Measurements from ENCODE around the gene MLYCD. TPM values are rescaled to one million over a fixed set of nuclear protein-coding genes. Genes with fewer than 3 reads are reported as not detected.
A peak's percentile ranks its signal among the peaks of the same experiment; 100 is the strongest.

MLYCD gene
- total and polyA plus RNA-seq, 10 of the 15 experiments (the other 5 are each of a cell fraction or from before 2014, with no cell fraction given), result 0.21 to 3.7 (median 1.7) TPM

DNA sequence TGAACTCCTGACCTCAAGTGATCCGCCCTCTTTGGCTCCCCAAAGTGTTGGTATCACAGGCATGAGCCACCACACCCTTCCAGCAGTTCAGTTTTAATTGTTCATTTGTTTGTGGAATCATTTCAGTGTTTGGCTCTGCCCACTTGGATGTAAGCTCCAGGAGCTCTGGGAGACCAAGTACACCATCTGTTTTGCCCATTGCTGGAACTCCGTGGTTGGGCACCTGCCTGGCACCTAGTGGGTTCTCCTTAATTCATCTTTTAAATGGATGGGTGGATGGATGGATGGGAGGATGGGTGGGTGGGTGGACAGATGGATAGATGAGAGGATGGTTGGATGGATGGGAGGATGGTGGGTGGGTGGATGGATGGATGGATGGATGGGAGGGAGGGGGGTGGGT is 68.2 kb downstream of the MLYCD start:
- FAIRE-seq, result no peak
- SMC1A ChIA-PET (ENCODE audit: uncharacterized antibody, unreplicated experiment), result no interaction called here
- POLR2A ChIA-PET, result no interaction called here

DNA sequence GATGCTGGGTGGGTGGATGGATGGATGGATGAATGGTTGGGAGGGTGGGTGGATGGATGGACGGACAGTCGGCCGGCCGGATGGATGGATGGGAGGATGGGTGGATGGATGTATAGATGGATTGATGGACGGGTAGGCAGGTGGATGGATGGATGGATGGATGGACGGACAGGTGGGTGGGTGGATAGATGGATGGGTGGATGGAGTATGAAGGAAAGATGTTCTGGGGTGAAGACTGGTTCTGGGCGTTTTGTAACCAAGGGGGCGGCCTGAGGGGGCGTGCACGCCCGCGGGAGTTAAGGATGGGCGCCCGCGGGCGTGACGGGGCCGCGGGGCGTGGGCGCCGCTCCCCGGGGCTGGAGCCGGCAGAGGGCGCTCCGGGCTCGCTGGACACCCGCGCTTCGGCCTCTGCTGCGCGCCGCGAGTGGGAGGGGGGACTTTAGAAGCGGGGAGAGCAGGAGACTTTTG is 69.0 kb downstream of the MLYCD start, which contains the start of gene NECAB2:
Gene NECAB2, plus strand, starts transcription at position 407 of the 468 bp plus-strand sequence. CDS start 405 bp downstream, outside the sequence.
- Histone ChIP-seq H3K9me3 (replicated peaks; ENCODE audit: control insufficient read depth, insufficient read depth, low read length) (no peaks in the 10 kb centered on the region), H3K36me3 (ENCODE audit: control insufficient read depth in 2 of 2, insufficient read depth in 2 of 2, low read length in 1 of 2) (no peaks in the 10 kb centered on the region), H4K20me1 (ENCODE audit: control insufficient read depth, insufficient read depth) (no peaks in the 10 kb centered on the region), H3K4me2 (ENCODE audit: control insufficient read depth, insufficient read depth) (no peak within 1 kb of the TSS), H3K9ac (ENCODE audit: control insufficient read depth, insufficient read depth, low read length) (no peak within 1 kb of the TSS), H3K27ac (ENCODE audit: control insufficient read depth, insufficient read depth) (no peak within 1 kb of the TSS), H3K4me1 (ENCODE audit: control insufficient read depth, insufficient read depth, low read length) (no peaks in the 10 kb centered on the region), H2AFZ (ENCODE audit: control insufficient read depth, low read depth, low read length) (no peak within 1 kb of the TSS), H3K27me3 (replicated peaks in 1 of 2; ENCODE audit: control insufficient read depth in 2 of 2, insufficient read depth in 2 of 2, low read length in 1 of 2) (no peaks in the 10 kb centered on the region), H3K79me2 (ENCODE audit: control insufficient read depth, insufficient read depth, low read length) (no peaks in the 10 kb centered on the region), H3K4me3 (no peak within 1 kb of the TSS)
- DNase-seq (ENCODE audit: low read depth, low spot score) (no peak), FAIRE-seq (no peak), ATAC-seq (peak; percentile 86)
- ChIA-PET CTCF (no interaction called here), POLR2A (no interaction called here), RAD21 (ENCODE audit: unreplicated experiment) (no interaction called here), SMC1A (ENCODE audit: uncharacterized antibody, unreplicated experiment) (no interaction called here)
- in situ Hi-C loops (cut with MboI), result no loop called here
- no TSS peak for BruUV-seq (replicated peaks)
- intact Hi-C loops (cut with micrococcal nuclease; ENCODE audit: unreplicated experiment), result no loop called here
- WGBS (ENCODE audit: insufficient coverage, insufficient replicate concordance, low lambda C conversion rate, missing lambda C conversion rate), result 6% methylated on average over 35 of the region's 35 CpGs
- TF ChIP-seq YY1 (IDR thresholded peaks at IDR 0.05; ENCODE audit: low read depth, low read length) (no peak), KDM1A (IDR thresholded peaks at IDR 0.05; ENCODE audit: borderline replicate concordance) (no peak), NR2C1 (IDR thresholded peaks at IDR 0.05) (no peak), WRNIP1 (IDR thresholded peaks at IDR 0.05; ENCODE audit: borderline replicate concordance, low read depth, low read length) (no peak), RBBP5 (conservative IDR thresholded peaks at IDR 0.05) (no peak), HDGF (IDR thresholded peaks at IDR 0.05) (no peak), TAF1 (IDR thresholded peaks at IDR 0.05; ENCODE audit: borderline replicate concordance, low read depth, low read length) (no peak), RAD21 (IDR thresholded peaks at IDR 0.05; ENCODE audit: insufficient read depth, low read depth, low read length) (peak; percentile 59), SMC3 (IDR thresholded peaks at IDR 0.05; ENCODE audit: borderline replicate concordance, low read length) (peak; percentile 30; the same call in 1 of the 2 replicates), ZNF24 (IDR thresholded peaks at IDR 0.05) (no peak)
- TF ChIP-seq, protein P1, sequence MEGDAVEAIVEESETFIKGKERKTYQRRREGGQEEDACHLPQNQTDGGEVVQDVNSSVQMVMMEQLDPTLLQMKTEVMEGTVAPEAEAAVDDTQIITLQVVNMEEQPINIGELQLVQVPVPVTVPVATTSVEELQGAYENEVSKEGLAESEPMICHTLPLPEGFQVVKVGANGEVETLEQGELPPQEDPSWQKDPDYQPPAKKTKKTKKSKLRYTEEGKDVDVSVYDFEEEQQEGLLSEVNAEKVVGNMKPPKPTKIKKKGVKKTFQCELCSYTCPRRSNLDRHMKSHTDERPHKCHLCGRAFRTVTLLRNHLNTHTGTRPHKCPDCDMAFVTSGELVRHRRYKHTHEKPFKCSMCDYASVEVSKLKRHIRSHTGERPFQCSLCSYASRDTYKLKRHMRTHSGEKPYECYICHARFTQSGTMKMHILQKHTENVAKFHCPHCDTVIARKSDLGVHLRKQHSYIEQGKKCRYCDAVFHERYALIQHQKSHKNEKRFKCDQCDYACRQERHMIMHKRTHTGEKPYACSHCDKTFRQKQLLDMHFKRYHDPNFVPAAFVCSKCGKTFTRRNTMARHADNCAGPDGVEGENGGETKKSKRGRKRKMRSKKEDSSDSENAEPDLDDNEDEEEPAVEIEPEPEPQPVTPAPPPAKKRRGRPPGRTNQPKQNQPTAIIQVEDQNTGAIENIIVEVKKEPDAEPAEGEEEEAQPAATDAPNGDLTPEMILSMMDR (IDR thresholded peaks at IDR 0.05 in 2 of 3, conservative IDR thresholded peaks at IDR 0.05 in 1 of 3; ENCODE audit: control insufficient read depth in 2 of 3, extremely low read depth in 1 of 3, insufficient read depth in 1 of 3, low read depth in 3 of 3, low read length in 3 of 3), result peak; percentile 22 to 56 (median 51); a peak in 4 of 6 replicates

More for the DNA sequence above, 68.2 kb downstream of the MLYCD start:
- Histone ChIP-seq H4K20me1 (ENCODE audit: control insufficient read depth, insufficient read depth) (no peaks in the 10 kb centered on the region), H3K27me3 (replicated peaks in 1 of 2; ENCODE audit: control insufficient read depth in 2 of 2, insufficient read depth in 2 of 2, low read length in 1 of 2) (no peaks in the 10 kb centered on the region), H3K4me3 (no peak overlapping the region), H3K4me2 (ENCODE audit: control insufficient read depth, insufficient read depth) (no peak overlapping the region), H3K4me1 (ENCODE audit: control insufficient read depth, insufficient read depth, low read length) (no peaks in the 10 kb centered on the region), H3K79me2 (ENCODE audit: control insufficient read depth, insufficient read depth, low read length) (no peaks in the 10 kb centered on the region), H3K9me3 (replicated peaks; ENCODE audit: control insufficient read depth, insufficient read depth, low read length) (no peaks in the 10 kb centered on the region), H3K27ac (ENCODE audit: control insufficient read depth, insufficient read depth) (no peak overlapping the region), H3K36me3 (ENCODE audit: control insufficient read depth in 2 of 2, insufficient read depth in 2 of 2, low read length in 1 of 2) (no peaks in the 10 kb centered on the region), H2AFZ (ENCODE audit: control insufficient read depth, low read depth, low read length) (no peak overlapping the region), H3K9ac (ENCODE audit: control insufficient read depth, insufficient read depth, low read length) (no peak overlapping the region)
- ChIA-PET CTCF (interaction anchor here (1.2 kb wide), 1 partner anchor 13 kb away, joined by 3 read pairs; no protein-coding TSS in a partner anchor), RAD21 (ENCODE audit: unreplicated experiment) (no interaction called here)
- in situ Hi-C loops (cut with MboI) (no loop called here), intact Hi-C loops (cut with micrococcal nuclease; ENCODE audit: unreplicated experiment) (no loop called here)
- no TSS peak for BruUV-seq (replicated peaks)
- 34% methylated on average over 2 of the region's 2 CpGs for WGBS (ENCODE audit: insufficient coverage, insufficient replicate concordance, low lambda C conversion rate, missing lambda C conversion rate)
- no peak for DNase-seq (ENCODE audit: low read depth, low spot score)
- TF ChIP-seq, protein P2, sequence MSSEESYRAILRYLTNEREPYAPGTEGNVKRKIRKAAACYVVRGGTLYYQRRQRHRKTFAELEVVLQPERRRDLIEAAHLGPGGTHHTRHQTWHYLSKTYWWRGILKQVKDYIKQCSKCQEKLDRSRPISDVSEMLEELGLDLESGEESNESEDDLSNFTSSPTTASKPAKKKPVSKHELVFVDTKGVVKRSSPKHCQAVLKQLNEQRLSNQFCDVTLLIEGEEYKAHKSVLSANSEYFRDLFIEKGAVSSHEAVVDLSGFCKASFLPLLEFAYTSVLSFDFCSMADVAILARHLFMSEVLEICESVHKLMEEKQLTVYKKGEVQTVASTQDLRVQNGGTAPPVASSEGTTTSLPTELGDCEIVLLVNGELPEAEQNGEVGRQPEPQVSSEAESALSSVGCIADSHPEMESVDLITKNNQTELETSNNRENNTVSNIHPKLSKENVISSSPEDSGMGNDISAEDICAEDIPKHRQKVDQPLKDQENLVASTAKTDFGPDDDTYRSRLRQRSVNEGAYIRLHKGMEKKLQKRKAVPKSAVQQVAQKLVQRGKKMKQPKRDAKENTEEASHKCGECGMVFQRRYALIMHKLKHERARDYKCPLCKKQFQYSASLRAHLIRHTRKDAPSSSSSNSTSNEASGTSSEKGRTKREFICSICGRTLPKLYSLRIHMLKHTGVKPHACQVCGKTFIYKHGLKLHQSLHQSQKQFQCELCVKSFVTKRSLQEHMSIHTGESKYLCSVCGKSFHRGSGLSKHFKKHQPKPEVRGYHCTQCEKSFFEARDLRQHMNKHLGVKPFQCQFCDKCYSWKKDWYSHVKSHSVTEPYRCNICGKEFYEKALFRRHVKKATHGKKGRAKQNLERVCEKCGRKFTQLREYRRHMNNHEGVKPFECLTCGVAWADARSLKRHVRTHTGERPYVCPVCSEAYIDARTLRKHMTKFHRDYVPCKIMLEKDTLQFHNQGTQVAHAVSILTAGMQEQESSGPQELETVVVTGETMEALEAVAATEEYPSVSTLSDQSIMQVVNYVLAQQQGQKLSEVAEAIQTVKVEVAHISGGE (CRISPR knock-in tag; IDR thresholded peaks at IDR 0.05), result no peak
- ATAC-seq, result no peak

All from GM12878 (cell line).